ENCODE results near the gene GLS. TPM values are rescaled to one million over a fixed set of nuclear protein-coding genes. Genes with fewer than 3 reads are reported as not detected.

Gene GLS
- total RNA-seq, 5 donors from 2014 or later (not counting 1 experiment from before 2014, with no cell fraction given): 192 to 233 (median 209) TPM

- H3K36me3 Mint-ChIP-seq: peaks cover 86% of the 10 kb centered on the region
- Histone ChIP-seq H3K4me3 (ENCODE audit: control insufficient read depth in 1 of 2, extremely low read depth in 1 of 2, low read length in 1 of 2) (no peak overlapping the region), H3K9me3 (peaks cover 2% of the 10 kb centered on the region), H3K36me3 (ENCODE audit: control insufficient read depth in 2 of 2, extremely low read depth in 1 of 2, insufficient read depth in 1 of 2, low read length in 1 of 2) (peaks cover 27 to 94% of the 10 kb centered on the region in 2 donors), H3K27ac (ENCODE audit: low read length) (no peak overlapping the region), H3K27me3 (replicated peaks in 1 of 2; ENCODE audit: control insufficient read depth in 2 of 2, extremely low read depth in 1 of 2, insufficient read depth in 2 of 2, low read length in 1 of 2) (no peaks in the 10 kb centered on the region), H3K4me1 (ENCODE audit: control insufficient read depth in 1 of 2, extremely low read depth in 1 of 2, insufficient read depth in 2 of 2, low read length in 2 of 2) (peaks cover 7 to 22% of the 10 kb centered on the region in 2 experiments)
- no peaks in the 10 kb centered on the region for H3K27me3 Mint-ChIP-seq
- H3K27ac Mint-ChIP-seq: peak overlapping the region; percentile 80 to 83
- ChIA-PET POLR2A (interaction anchor here in 1 of 2 donors (0.7 kb wide), 1 partner anchor 320 kb away, joined by 4 read pairs; no protein-coding TSS in a partner anchor), CTCF (no interaction called here)
- peaks cover 79 to 98% (median 81%) of the 10 kb centered on the region in 3 donors for H3K4me1 Mint-ChIP-seq
- DNase-seq: no peak
- H3K4me3 Mint-ChIP-seq: peak overlapping the region in 1 of 3 donors; percentile 25
- 50% methylated on average over 1 of the region's 6 CpGs for WGBS (ENCODE audit: insufficient coverage)
- no peak for ATAC-seq (replicated peaks in 1 of 4)
- peaks cover 0 to 5% (median 0%) of the 10 kb centered on the region in 3 donors for H3K9me3 Mint-ChIP-seq
Observed at GRCh38 chr2:191003405-191004309, 123.0 kb downstream of the GLS start.

- no peak for ATAC-seq (replicated peaks in 1 of 4)
- Mint-ChIP-seq H3K27me3 (no peaks in the 10 kb centered on the region), H3K4me3 (peak overlapping the region in 2 of 3 donors; percentile 51 to 69), H3K27ac (peak overlapping the region; percentile 63 to 82), H3K36me3 (peaks cover 80% of the 10 kb centered on the region), H3K9me3 (peaks cover 0 to 5% (median 0%) of the 10 kb centered on the region in 3 donors), H3K4me1 (peaks cover 83 to 92% (median 84%) of the 10 kb centered on the region in 3 donors)
- no peak overlapping the region for H3K4me3 ChIP-seq (ENCODE audit: control insufficient read depth in 1 of 2, extremely low read depth in 1 of 2, low read length in 1 of 2)
- no peaks in the 10 kb centered on the region for H3K27me3 ChIP-seq (replicated peaks in 1 of 2; ENCODE audit: control insufficient read depth in 2 of 2, extremely low read depth in 1 of 2, insufficient read depth in 2 of 2, low read length in 1 of 2)
- peaks cover 22 to 82% of the 10 kb centered on the region in 2 donors for H3K36me3 ChIP-seq (ENCODE audit: control insufficient read depth in 2 of 2, extremely low read depth in 1 of 2, insufficient read depth in 1 of 2, low read length in 1 of 2)
- H3K4me1 ChIP-seq (ENCODE audit: control insufficient read depth in 1 of 2, extremely low read depth in 1 of 2, insufficient read depth in 2 of 2, low read length in 2 of 2): peaks cover 29 to 32% of the 10 kb centered on the region in 2 experiments
- DNase-seq: no peak
- no peak overlapping the region for H3K27ac ChIP-seq (ENCODE audit: low read length)
- POLR2A ChIA-PET: no interaction called here
- H3K9me3 ChIP-seq: peaks cover 2% of the 10 kb centered on the region
- CTCF ChIA-PET: no interaction called here
- WGBS (ENCODE audit: insufficient coverage): 80% methylated on average over 1 of the region's 3 CpGs
Observed at GRCh38 chr2:191006297-191006696, 125.7 kb downstream of the GLS start.

GRCh38 chr2:191006997-191007783 is 126.6 kb downstream of the GLS start:
- Mint-ChIP-seq H3K36me3 (peaks cover 79% of the 10 kb centered on the region), H3K27me3 (no peaks in the 10 kb centered on the region), H3K9me3 (peaks cover 0 to 5% (median 0%) of the 10 kb centered on the region in 3 donors), H3K4me3 (peak overlapping the region in 2 of 3 donors; percentile 51 to 69), H3K27ac (peak overlapping the region; percentile 70 to 82), H3K4me1 (peaks cover 83 to 87% (median 84%) of the 10 kb centered on the region in 3 donors)
- Histone ChIP-seq H3K36me3 (ENCODE audit: control insufficient read depth in 2 of 2, extremely low read depth in 1 of 2, insufficient read depth in 1 of 2, low read length in 1 of 2) (peaks cover 21 to 75% of the 10 kb centered on the region in 2 donors), H3K4me3 (ENCODE audit: control insufficient read depth in 1 of 2, extremely low read depth in 1 of 2, low read length in 1 of 2) (no peak overlapping the region), H3K27ac (ENCODE audit: low read length) (no peak overlapping the region), H3K9me3 (peaks cover 2% of the 10 kb centered on the region), H3K27me3 (replicated peaks in 1 of 2; ENCODE audit: control insufficient read depth in 2 of 2, extremely low read depth in 1 of 2, insufficient read depth in 2 of 2, low read length in 1 of 2) (no peaks in the 10 kb centered on the region), H3K4me1 (ENCODE audit: control insufficient read depth in 1 of 2, extremely low read depth in 1 of 2, insufficient read depth in 2 of 2, low read length in 2 of 2) (peaks cover 33 to 41% of the 10 kb centered on the region in 2 experiments)
- 100% methylated on average over 1 of the region's 4 CpGs for WGBS (ENCODE audit: insufficient coverage)
- DNase-seq (no peak), ATAC-seq (replicated peaks in 1 of 4) (no peak)
- POLR2A ChIA-PET: interaction anchor here (0.5 to 1.2 kb wide), 3 partner anchors 13 to 198 kb away, joined by 3 to 4 read pairs (median 4); no protein-coding TSS in a partner anchor
- CTCF ChIA-PET: interaction anchor here in 1 of 2 donors (0.8 kb wide), 1 partner anchor 60 kb away, joined by 4 read pairs; no protein-coding TSS in a partner anchor

- Mint-ChIP-seq H3K36me3 (peaks cover 68% of the 10 kb centered on the region), H3K4me1 (peaks cover 72 to 78% (median 76%) of the 10 kb centered on the region in 3 donors), H3K27me3 (no peaks in the 10 kb centered on the region), H3K27ac (peak overlapping the region; percentile 86 to 91), H3K4me3 (peak overlapping the region; percentile 18 to 69 (median 35)), H3K9me3 (peaks cover 0 to 4% (median 0%) of the 10 kb centered on the region in 3 donors)
- Histone ChIP-seq H3K27me3 (replicated peaks in 1 of 2; ENCODE audit: control insufficient read depth in 2 of 2, extremely low read depth in 1 of 2, insufficient read depth in 2 of 2, low read length in 1 of 2) (no peaks in the 10 kb centered on the region), H3K27ac (ENCODE audit: low read length) (peak overlapping the region; percentile 21), H3K4me1 (ENCODE audit: control insufficient read depth in 1 of 2, extremely low read depth in 1 of 2, insufficient read depth in 2 of 2, low read length in 2 of 2) (peaks cover 35 to 49% of the 10 kb centered on the region in 2 experiments), H3K4me3 (ENCODE audit: control insufficient read depth in 1 of 2, extremely low read depth in 1 of 2, low read length in 1 of 2) (no peak overlapping the region), H3K36me3 (ENCODE audit: control insufficient read depth in 2 of 2, extremely low read depth in 1 of 2, insufficient read depth in 1 of 2, low read length in 1 of 2) (peaks cover 18 to 65% of the 10 kb centered on the region in 2 donors), H3K9me3 (peaks cover 2% of the 10 kb centered on the region)
- ATAC-seq (replicated peaks in 1 of 4): no peak
- ChIA-PET POLR2A (interaction anchor here (0.6 to 1.2 kb wide), 4 partner anchors 12 to 126 kb away, joined by 3 to 4 read pairs (median 3); no protein-coding TSS in a partner anchor), CTCF (interaction anchor here in 1 of 2 donors (0.8 kb wide), 1 partner anchor 61 kb away, joined by 4 read pairs; no protein-coding TSS in a partner anchor)
- no peak for DNase-seq
Observed at GRCh38 chr2:191008286-191008685, 127.7 kb downstream of the GLS start.

- Mint-ChIP-seq H3K27me3 (no peaks in the 10 kb centered on the region), H3K9me3 (no peaks in the 10 kb centered on the region), H3K4me1 (peaks cover 62 to 64% (median 63%) of the 10 kb centered on the region in 3 donors), H3K4me3 (no peak overlapping the region), H3K27ac (peak overlapping the region; percentile 48 to 80), H3K36me3 (peaks cover 53% of the 10 kb centered on the region)
- Histone ChIP-seq H3K36me3 (ENCODE audit: control insufficient read depth in 2 of 2, extremely low read depth in 1 of 2, insufficient read depth in 1 of 2, low read length in 1 of 2) (peaks cover 8 to 50% of the 10 kb centered on the region in 2 donors), H3K27ac (ENCODE audit: low read length) (peak overlapping the region; percentile 39), H3K4me1 (ENCODE audit: control insufficient read depth in 1 of 2, extremely low read depth in 1 of 2, insufficient read depth in 2 of 2, low read length in 2 of 2) (peaks cover 37 to 51% of the 10 kb centered on the region in 2 experiments), H3K27me3 (replicated peaks in 1 of 2; ENCODE audit: control insufficient read depth in 2 of 2, extremely low read depth in 1 of 2, insufficient read depth in 2 of 2, low read length in 1 of 2) (no peaks in the 10 kb centered on the region), H3K4me3 (ENCODE audit: control insufficient read depth in 1 of 2, extremely low read depth in 1 of 2, low read length in 1 of 2) (no peak overlapping the region), H3K9me3 (no peaks in the 10 kb centered on the region)
- ChIA-PET POLR2A (no interaction called here), CTCF (no interaction called here)
- ATAC-seq (replicated peaks in 1 of 4): no peak
- WGBS (ENCODE audit: insufficient coverage): 100% methylated on average over 1 of the region's 4 CpGs
- no peak for DNase-seq
Observed at GRCh38 chr2:191009541-191010374, 129.1 kb downstream of the GLS start.

Measured in T-cell (primary cell).